ENCODE measurements around the gene PRSS57. TPM values are rescaled to one million over a fixed set of nuclear protein-coding genes. Genes with fewer than 3 reads are reported as not detected.

PRSS57 gene
- total RNA-seq, 1 donor from 2014 or later = not detected

GRCh38 chr19:725461-726089, 30.3 kb upstream of the PRSS57 start:
- no peak for DNase-seq (ENCODE audit: low spot score)
- intact Hi-C loops (cut with DNase I) = no loop called here

DNA sequence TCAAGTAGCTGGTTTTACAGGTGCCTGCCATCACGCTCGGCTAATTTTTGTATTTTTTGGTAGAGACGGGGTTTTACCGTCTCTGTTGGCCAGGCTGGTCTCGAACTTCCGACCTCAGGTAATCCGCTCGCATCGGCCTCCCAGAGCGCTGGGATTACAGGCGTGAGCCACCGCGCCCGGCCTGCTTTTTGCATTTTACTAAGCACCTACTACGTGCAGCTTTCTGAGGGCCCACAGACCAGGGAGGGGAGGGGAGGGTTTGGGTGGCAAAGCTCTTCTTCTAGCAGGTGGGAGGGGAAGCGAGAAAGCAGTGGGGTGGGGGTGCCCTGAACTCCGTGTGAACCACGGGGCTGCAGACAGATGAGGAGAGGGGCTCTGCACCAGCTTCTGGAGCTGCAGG, 28.5 kb upstream of the PRSS57 start:
- no peak for DNase-seq (ENCODE audit: low spot score)
- intact Hi-C loops (cut with DNase I) = no loop called here

DNA sequence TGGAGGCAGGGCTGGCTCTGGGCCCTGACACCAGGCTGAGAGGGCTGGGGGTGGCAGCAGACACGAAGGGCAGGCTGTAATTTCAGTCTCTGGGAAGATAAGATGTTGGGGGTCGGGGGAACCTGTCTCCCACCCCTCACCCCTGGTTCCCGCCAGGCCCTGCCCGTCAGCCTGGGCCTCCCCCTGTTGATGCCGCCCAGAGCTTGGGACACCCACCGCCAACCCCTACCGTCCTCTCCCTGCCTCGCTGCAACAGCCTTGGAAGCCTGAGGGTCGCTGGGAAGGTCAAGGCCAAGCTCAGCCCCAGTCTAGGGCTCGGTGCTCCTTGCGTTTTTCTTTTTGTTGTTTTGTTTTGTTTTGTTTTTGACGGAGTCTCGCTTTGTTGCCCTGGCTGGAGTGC, 28.0 kb upstream of the PRSS57 start:
- DNase-seq (ENCODE audit: low spot score) = no peak
- intact Hi-C loops (cut with DNase I) = no loop called here

DNA sequence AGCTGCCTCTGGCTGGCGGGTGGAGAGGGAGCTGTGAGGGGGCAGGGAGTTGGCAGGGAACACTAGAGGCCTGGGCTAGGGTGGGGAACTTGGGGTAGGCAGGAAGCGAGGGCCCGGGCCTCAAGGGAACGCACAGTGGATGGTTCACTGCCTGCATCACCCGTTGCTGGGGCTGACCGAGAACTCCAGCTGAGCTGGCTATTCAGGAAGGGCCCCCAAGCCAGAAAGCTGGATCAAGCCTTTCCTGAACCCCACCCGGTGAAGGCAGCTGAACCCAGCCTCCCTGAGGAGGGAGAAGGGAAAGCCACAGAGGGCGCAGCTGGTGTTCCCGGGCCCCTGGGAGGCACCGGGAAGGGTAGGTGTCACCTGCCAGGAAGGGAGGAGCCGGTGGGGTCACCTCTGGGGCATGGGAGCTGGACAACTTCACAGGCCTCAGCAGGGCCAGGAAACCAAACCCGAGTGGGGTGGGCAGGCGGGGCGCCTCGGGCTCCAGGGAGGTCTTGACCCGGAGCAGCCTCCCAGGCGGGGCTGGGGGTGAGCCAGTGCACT, 27.4 kb upstream of the PRSS57 start:
- no peak for DNase-seq (ENCODE audit: low spot score)

DNA sequence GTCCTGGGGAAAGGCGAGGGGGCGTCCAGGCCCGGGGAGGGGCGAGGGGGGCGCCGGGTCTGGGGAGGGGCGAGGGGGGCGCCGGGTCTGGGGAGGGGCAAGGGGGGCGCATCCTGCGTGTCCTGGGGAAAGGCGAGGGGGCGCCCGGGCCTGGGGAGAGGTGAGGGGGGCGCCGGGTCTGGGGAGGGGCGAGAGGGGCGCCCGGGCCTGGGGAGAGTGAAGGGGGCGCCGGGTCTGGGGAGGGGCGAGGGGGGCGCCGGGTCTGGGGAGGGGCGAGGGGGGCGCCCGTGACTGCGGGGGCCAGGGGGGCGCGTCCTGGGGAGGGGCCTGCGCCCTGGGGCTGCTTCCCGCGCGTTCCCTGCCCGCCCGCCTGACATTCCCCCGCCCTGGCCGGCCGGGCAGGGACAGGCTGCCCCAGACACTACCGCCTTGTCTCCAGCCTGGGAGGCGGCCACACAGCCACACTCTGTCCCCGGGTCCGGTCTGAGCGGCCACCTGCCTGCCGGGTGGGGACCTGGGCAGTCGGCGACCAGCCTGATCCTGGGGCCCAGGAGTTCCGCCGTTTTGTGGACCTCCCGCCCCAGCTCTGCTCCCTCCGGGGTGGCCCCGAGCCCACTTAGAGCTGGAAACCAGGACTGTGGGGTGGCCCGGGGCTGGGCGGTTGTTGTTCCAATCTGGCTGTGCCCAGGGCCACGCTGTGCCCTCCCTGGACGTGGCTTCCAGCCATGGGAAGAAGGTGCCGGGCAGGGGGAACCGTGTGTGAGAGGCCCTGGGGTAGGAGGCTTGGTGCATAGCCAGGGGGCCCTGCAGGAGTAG, 25.3 kb upstream of the PRSS57 start:
- intact Hi-C loops (cut with DNase I) = no loop called here
- DNase-seq (ENCODE audit: low spot score) = no peak

More for the DNA sequence above, 27.4 kb upstream of the PRSS57 start:
- intact Hi-C loops (cut with DNase I) = no loop called here

DNA sequence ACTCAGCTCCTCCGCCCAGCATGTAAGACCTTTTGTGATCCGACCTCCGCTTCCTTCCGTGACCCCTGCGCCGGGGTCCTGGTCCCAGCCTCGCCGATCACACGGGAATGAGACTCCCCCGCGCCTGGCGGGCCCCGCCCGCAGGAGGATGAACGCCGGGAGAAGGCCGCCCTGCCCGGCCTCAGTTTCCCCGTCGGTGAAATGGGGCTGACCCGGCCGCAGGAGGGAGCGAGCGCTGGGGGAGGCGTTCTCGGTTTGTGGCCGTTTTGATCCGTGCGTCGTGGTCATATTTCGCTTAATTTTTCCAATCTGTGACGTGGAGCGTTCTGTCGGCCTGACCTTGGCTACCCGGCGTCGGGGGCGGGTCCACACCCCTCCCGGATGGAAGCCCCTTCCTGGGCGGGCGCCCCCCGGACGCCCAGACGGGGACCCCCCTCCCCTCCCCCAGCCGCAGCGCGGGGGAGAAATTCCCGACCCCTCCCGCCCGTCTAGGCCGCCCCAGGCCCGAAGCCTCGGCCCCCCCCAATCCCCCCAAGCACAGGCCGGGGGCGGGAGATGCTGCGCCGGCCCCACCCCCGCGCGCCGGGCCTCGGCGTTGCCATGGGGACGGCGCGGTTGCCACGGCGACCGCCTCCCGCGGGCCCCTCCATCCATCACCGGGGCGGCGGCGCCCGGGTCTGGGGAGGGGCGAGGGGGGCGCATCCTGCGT, 24.5 kb upstream of the PRSS57 start:
- intact Hi-C loops (cut with DNase I) = no loop called here
- DNase-seq (ENCODE audit: low spot score) = no peak

GRCh38 chr19:718991-719512, 23.8 kb upstream of the PRSS57 start:
- intact Hi-C loops (cut with DNase I) = no loop called here
- DNase-seq (ENCODE audit: low spot score) = no peak

DNA sequence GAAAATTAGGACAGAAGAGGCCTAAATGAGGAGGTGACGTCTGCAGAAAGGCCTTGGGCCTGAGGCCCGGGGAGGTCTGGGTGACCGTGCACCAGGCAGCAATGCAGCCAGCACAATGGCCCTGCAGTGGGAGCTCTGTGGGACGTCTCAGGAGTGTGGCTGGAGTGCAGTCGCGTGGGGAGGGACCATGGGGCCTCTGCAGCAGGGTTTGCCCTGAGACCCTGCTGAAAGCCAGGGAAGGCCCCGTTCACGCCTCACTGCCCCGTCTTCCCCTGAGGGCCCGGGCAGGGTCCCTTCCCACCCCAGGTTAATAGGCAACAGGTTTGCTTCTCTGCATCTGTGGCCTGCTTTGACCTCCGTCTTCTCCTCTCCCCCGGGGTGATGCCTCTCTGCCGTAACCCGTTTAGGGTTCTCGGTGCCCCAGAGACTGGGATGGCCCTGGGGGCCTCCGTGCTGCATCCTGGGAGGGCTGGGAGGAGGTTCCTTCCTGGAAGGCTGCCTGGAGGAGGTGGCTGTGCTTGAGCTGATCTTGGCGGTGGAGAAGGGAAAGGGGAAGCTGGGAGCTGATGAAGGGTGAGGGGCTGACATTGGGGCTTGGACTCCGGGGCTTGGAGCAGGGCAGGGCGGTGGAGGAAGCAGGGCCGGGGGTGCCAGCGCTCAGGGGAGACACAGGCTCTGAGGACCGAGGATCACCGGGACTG, 23.1 kb upstream of the PRSS57 start:
- intact Hi-C loops (cut with DNase I) = no loop called here
- no peak for DNase-seq (ENCODE audit: low spot score)

- intact Hi-C loops (cut with DNase I) = no loop called here
- no peak for DNase-seq (ENCODE audit: low spot score)
These were observed 20.1 kb upstream of the PRSS57 start for GRCh38 chr19:715347-715746.

DNA sequence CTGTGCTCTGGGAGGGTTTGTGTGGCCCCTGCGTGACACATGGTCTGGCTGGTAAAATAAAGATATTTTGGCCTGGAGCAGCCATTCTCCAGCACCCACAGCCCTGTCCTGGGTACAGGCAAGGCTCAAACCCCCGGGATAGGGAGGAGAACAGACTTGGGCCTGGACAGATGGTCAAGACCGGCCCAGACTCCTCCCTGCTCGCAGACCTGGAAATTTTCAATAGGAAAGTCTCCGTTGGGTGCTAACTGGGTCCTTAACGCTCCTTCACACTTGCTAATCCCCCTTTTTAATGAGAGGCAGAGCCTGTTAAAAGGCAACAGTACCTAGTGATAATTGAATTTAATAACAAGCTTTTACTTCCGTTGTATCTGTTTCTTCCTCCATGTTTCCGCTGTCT, 16.0 kb upstream of the PRSS57 start:
- intact Hi-C loops (cut with DNase I) = no loop called here
- no peak for DNase-seq (ENCODE audit: low spot score)

GRCh38 chr19:710767-711166, 15.5 kb upstream of the PRSS57 start:
- DNase-seq (ENCODE audit: low spot score) = no peak
- intact Hi-C loops (cut with DNase I) = no loop called here

GRCh38 chr19:709965-710571, 14.8 kb upstream of the PRSS57 start:
- intact Hi-C loops (cut with DNase I) = no loop called here
- no peak for DNase-seq (ENCODE audit: low spot score)

DNA sequence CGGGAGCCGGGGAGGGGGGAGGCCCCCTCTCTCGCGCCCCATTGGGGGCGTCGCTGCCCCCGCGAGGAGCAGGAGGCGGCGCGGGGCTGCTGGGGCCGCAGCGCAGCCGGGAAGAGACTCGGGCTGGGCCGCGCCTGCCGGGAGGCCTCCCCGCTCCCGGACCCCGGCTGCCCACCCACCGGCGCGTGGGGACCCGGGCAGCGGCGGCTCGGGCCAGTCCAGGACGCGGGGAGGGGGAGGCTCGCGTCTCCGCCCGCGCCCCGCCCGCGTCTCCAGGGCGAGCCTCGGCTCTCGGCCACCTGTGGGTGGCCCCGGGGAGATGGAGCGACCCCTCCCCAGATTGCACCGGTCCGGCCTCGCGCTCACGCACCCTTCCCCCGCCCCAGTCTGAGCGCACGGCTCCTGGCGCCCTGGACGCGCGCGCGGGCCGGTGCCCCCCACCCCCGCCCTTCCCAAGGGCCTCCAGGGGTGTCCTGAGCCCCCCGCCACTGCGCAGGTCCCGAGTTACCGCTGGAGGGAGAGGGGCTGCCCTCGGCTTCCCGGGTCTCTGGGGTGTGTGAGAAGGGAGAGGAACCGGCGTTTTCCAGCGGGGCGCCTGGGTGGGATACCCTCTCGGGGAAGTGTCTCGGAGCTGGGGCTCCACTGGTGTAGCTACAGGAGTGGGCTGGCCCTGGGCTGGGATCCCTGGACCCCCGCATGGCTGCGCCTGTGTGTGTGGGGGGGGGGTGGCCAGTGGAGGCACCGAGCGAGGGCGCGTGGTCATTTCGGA, 14.1 kb upstream of the PRSS57 start:
- intact Hi-C loops (cut with DNase I) = no loop called here
- no peak for DNase-seq (ENCODE audit: low spot score)

DNA sequence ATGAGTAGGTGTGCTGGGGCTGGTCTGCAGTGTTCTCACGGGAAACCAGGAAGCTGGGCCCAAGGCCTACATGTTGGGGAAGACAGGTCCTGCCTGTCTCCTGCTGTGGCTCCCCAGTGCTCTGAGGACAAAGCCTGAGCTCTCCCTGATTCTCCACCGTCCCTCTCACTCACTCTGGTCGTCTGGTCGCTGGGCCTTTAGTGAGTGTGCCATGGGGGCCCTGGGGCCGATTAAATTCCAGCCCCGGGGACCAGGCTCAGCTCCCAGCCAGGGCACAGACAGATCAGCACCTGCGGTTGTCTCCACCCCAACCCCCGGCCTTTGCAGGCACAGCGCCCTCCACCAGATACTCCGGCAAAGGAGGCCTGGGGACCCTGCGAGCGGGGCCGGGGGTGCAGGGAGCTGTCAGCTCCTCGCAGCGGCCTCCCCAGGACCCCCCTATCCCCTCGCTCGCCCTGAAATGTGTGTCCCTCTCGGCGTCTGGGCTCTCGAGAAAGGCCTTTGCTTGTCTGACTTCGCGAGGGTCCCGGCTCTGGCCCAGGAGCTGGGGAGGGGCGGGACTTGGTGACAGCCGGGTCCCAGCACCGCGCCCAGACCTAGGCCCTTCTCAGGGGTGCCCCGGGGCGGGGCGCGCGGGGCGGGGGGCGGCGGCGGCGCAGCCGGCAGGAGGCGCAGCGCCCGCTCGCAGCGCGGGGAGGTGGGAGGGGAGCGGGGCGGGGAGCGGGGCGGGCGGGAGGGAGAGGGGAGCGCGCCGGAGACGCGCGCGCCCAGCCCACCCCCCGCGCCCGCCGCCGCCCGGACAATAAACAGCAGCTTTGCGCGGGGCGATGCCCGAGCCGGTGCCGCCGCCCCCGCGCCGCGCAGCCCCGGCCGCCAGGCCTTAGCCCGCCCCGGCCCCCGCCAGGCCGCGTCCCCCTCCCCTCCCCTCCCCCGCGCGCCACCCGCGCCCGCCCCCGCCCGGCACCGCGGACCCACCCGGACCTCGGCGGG, 13.2 kb upstream of the PRSS57 start, which contains the start of gene PALM:
PALM (plus strand) TSS at position 782 of the 990 bp plus-strand sequence. CDS start 212 bp downstream, outside the sequence.
- intact Hi-C loops (cut with DNase I) = no loop called here
- DNase-seq (ENCODE audit: low spot score) = no peak

DNA sequence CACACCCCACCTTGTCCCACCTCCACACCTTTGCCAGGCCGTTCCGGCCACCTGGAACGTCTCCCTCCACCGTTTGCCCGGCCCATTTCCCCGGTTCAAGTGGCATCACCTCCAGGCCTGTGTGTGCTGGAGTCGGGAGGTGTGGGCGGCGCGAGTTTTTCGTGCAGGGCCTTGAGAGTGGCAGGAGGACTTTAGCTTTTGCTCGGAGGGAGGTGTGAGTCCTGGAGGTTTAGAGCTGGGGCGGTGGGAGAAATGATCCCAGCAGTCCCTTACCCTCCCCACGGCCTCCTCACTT, 9.1 kb upstream of the PRSS57 start:
- intact Hi-C loops (cut with DNase I) = no loop called here
- no peak for DNase-seq (ENCODE audit: low spot score)

- intact Hi-C loops (cut with DNase I) = no loop called here
- peak; percentile 94 for DNase-seq (ENCODE audit: low spot score)
These were observed 8.6 kb upstream of the PRSS57 start for GRCh38 chr19:703651-704446.

DNA sequence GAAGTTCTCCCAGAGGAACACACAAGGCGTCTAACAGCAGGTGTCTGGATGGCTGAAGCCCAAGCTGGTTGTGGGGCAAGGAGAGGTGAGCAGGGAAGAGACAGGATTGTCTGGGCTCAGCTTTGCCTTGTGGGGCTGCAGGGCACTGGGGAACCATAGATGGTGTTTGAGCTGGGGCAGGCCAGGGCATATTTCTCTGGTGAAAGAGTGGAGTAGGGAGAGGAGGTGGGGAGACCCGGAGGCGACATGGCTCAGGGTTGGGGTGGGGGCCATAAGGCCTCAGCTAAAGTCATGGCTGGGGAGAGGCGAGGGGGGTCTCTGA, 8.0 kb upstream of the PRSS57 start:
- intact Hi-C loops (cut with DNase I) = no loop called here
- no peak for DNase-seq (ENCODE audit: low spot score)
